GM21786 (cell line): Measurements from ENCODE around the gene GPR158.

ENCODE experiments used
- ATAC-seq: cut with Tn5 transposase; IDR thresholded peaks from one replicate; pipeline ENCODE4 v1.9.1; 2021; ENCODE audit not compliant: unreplicated experiment

The GPR158 gene

DNA sequence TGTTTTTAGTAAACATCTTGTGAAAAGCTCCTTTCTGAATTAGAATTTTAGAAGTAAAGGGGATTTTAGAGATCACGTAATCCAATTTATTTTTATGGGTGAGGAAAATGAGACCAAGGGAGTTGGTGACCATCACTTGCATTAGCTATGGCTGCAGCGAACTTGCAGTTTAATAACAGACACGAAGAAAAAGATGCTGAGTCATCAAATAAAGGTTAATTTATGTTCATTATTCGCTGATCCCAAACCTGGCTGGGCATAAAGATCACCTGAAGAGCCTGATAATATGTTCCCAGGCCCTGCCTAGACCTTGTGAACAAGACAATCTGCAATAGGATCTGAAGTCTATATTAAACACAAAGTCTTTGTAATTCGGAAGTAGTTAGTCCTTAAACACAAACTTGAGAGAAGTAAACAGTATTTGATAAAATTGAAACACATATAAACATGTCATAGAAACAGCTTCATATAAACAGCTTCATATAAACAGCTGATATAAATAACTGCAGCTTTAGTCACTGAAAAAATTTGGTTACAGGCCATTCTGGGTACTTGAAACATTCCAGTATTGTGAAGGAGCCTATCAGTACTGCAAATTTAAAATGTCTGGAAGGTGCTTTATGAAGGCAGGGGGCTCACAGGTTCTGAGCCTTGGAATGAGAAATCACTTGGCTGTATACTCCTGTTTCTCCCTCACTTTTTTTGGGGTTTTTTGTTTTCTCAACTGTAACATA, 16.5 kb downstream of the GPR158 start:
- ATAC-seq = no peak

DNA sequence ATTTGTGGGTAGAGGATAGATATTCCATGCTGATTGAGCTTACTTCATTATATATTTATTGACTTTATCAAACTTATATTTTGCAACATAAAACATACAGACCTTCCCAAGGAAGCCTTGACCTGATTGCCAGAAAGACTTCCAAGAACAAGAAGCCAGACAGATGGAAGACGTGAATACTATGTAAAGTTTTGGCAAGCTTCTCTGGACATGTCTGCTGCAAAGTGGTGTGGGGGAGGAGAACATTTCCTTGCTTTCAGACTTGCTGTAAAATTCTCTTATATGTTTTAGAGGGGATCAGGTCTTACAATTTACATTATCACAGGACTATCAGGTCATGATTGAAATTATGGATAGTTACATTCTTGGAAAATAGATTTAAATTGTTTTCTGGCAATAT, 23.4 kb downstream of the GPR158 start:
- no peak for ATAC-seq

DNA sequence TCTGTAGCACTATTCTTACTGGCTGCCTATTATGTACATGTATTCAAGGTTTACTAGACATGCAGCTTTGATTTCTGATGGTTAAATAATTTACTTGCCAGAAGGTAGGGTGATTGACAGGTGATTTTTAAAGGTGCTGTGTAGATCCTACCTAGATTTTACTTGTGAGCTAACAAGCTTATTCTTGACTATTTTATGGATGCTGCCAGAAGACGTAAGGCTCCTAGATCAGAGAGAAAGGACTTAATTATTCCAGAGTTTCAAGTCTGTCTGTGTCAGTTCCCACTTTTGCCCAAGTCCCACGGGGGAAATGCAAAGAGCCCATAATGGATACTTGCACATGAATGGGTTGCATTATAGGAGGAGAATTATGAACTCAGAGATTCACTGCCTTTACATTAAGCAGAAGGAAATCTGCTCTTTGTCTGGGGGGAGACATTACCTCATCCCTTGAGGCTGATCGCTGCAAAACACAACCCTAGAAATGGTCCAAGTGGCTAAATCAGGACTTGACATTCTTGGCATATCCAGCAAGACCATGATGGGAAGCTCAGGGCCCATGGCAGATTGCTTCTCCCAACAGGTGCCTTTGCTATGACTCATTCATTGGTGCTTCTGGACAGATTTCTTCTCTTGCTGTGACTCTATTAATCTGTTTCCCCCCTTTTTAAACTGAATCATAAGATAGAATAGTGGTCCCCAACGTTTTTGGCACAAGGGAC, 32.1 kb downstream of the GPR158 start:
- no peak for ATAC-seq

DNA sequence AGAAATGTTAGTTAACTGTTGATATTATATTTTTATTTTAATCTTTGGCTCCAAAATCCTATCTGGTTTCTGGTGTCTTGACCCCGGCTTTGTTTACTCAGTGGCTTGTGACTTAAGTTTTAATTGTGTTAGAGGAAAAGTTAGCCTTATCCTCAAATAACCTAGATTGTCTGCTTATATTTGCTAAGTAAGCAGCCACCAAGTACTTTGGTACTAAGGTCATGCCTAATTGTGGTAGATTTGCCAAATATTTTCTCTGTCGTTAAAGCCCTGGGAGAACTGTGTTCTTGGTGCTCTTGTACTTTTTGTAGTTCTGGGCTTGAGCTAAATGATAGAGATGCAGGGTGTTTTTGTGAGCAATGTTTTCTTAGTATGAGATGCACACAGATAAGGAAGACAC, 34.8 kb downstream of the GPR158 start:
- no peak for ATAC-seq

DNA sequence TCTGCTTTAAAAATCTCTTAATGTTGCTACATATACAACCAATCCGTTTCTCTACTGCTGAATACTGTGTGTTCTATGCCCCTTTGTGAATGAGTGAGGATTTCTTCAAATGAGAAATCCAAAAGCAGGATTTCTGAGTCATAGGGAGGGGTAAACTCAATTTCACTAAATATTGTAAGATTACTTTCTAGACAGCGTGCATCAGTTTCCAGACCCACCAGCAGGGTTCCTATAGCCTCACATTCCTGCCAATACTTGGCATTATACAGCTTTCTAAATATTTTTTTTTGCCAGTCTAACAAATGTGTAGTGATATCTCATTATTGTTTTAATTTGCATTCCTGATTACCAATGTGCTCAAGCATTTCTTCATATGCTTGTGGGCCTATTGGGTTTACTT, 35.5 kb downstream of the GPR158 start:
- no peak for ATAC-seq

DNA sequence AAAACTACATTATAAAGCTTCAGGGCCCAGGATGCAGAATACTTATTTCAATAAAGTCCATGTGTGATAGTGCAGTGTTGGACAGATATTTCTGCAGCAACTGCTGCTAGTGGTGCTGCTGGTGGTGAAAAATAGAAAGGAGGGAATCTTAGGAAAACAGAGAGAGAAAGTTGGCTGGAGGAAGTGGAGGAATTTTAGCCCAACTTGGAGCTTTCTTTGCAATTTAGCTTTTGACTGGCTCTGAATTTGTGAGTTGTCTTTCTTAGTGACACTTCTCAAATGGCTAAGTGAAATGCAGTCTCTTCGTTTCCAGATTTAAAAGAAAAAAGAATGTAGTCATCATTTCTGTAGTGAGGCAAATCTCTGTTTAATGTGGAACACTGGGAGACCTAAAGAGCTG, 45.4 kb downstream of the GPR158 start:
- no peak for ATAC-seq

DNA sequence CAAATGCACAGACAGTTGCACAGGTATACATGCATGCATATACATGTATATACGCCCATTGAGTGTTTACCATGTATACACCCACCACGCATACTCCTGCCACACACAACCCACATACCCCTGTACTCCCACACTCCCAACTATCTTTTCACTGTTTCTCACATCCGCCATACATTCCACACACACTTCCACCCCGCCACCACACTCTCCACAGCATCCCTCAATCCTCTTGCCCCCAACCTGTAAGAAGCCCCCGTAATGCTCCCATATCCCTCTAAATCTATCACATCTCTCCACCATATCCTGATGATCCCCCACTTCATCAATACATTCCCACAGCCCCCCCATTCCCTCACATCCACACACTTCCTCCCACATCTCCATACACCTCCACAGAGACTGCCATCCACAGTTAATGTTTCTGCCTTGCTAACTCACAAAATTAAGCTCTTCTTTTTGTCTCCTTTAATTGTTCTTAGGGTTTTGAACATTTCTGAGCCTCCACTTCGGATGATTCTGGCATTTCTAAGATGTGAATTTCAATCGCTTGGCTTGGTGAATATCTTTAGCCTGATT, 47.4 kb downstream of the GPR158 start:
- ATAC-seq = no peak

DNA sequence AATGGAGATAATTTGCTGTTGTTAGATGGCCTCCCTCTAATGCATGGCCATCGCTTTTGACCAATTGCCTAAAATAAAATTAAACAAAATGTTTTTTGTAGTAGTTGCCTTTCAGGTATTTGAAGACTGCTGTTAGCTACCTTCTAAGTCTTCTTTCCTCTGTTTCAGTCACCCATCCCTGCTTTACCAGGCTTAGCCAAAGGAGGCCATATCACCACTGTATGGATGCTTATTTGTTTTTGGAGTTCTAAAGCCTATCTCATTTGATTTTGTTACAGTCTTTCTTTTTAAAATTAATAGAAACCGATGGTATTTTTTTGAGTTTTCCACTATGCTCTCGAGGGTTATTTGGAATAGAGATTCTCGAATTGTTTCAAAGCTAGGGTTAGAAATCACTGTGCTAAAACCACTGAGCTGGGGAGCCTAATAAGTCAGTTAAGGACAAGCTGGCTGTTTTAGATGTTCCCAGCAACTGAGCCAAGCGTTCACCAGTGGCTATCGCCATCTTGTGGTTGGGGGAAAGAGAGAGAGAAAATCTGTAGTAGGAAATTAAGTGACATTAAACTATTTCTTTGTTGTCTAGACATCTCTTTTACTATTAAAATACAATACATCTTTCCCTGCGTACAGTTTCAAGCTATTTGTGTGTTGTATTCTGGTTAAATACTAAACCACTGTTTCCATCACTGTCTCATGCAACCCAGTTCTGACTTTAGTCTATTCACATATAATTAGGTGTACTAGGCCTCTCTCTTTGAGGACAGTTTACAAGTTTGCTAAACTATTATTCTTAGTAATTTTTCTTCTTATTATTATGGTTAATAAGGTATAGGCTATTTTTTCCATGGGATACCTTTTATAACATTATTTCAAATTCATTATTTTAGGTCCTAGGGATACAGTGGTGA, 52.2 kb downstream of the GPR158 start:
- no peak for ATAC-seq

DNA sequence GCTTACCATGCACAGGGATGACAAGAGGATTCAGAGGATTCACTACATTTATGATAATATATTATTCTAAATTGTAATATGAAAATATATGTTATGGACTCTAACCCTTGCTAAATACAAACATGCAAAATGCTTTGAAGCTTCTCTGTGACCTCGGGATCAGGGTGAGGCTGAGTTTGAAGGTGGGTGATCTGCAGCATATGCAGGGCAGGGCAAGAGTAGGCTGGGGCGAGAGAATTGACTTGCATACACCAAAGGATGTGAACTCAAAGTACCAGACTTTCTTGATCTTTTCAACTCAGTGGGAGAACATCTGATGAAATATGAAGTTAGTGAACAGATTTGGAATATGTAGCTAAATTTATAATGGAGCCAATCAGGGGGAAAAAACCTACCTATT, 57.0 kb downstream of the GPR158 start:
- ATAC-seq = no peak

DNA sequence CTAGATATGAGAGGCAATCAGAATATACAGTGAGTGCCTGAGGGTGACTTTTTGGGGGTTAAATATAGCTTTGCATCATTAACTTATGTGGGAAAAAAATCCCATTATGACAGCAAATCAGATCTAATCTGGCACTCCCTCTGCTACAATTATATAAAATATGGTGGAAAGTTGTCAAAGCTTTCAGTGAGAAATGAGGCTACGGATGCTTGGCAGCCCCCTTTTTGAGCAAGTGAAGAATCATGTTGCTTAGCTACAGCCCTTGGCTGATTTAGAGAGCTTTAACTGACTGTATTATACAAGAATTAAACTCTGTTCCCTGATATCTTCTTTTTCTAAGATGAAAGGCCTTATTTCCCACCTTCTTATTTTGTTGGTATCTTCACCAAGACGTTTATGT, 57.4 kb downstream of the GPR158 start:
- no peak for ATAC-seq

DNA sequence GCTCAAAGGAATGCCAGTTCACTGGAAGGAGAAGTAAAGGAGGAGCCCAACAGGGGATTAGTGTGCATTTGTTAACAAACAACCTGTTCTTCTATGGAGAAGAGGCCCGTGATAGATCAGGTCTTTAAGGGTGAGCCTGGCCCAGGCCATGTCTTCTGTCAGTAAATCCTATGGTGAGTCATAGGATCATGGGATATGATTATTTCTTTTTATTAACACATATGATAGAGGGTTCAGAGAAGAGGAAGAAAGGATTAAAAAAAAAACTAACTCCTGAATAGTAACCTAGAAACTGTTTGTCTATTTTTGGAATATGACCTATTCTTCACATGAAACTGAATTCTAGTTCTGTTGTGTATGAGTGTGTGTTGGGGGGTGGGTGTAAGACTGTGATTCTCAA, 70.4 kb downstream of the GPR158 start:
- no peak for ATAC-seq

DNA sequence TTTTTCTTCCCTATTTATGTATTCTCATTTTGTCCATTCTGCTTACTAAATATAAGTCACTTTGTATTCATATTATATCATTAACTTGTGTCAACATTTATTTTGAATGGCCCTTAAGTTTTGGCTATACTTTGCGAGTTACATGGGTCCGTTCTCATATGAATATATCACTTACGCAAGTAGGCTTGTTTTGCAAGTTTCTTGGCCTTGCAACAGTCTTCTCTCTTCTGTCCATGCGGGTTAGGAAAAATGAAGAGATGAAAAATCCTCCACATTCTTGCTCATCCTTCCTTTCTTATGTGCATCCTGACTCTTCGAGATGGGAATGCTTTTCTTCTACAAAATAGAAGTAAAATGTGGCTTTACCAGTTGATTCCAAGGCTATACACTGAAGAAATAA, 82.8 kb downstream of the GPR158 start:
- ATAC-seq = no peak

DNA sequence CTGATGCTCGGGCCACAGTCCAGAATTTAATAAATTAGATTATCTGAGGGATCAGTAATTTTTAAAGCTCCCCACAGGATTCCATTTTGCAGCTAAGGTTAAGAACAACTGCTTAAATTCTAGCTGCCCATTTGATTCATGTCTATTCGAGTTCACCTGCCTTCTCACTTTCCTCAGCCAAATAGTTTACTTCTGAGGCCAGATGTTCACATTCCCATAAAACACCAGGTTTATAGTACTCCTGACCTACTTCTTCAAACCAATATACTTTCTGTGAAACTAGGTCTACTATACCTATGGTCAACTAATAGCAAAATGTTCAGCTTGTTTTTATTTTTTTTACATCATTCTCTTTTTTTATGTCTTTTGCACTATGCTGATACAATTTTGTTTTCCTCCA, 86.3 kb downstream of the GPR158 start:
- ATAC-seq = no peak

DNA sequence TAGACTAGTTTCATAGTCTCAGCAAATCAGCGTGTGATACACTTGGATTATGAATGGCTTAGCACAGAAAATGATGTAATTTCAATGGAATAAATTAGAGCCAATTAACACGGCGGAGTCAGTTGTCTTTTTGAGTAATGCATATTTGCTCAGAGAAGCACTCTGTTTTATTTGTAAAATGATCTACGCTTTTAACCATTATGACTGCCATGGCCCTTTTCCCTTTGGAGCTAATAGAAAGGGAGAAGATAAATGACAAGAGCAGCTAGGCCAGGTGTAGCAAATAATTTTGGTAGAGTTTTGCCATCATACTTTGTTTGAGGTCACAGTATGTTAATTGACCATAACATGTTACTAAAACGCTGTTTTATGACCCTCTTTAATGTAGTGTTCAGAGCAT, 86.8 kb downstream of the GPR158 start:
- ATAC-seq = no peak

DNA sequence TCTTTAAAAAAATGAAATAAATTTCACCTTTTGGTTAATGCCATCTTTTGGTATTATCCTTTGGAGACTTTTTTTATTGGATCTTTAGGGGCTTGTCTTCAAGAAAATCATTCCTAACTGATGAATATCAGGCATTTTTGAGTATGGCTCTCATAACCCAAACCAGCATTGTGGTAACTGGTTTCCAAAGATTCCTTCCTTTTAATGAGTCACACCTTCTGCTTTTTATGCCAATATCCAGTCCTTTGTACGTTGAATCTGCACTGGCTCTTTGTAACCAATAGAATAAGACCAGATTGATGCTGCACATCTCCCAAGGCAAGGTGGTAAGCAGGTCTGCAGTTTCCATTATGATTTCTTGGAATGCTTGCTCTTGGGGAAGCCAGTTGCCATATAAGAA, 89.1 kb downstream of the GPR158 start:
- no peak for ATAC-seq

DNA sequence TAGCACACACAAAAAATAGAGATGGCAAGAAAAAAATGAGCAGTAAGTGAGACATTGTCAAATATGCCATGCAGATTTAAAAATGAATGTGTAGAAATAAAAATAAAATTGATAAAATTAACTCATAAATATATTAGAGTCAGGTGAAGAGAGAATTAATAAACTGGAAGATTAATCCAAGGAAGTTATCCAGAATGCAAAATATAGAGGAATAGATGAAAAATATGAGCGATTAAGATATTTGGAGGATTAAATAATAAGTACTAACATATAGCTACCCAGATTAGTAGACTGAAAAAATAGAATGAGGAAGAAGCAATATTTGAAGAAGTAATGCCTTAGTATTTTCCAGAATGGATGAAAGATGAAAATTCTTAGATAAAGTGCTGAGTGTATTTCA, 103.4 kb downstream of the GPR158 start:
- ATAC-seq = no peak

DNA sequence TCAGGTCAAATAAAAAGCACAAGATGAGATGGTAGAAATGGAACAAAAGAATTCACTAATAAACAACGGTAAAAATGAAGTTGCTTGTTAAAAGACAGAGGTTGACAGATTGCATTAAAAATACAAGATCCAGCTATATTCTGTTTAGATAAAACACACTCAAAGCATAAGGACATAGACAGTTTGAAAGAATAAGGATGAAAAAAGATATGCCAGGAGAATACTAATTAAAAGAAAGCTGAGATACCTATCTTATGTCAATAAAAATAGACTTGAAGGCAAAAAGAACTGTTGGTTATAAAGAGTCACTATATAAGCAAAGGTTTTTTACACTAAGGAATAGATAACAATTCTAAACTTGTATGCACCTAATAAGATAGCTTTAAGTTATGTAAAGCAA, 105.3 kb downstream of the GPR158 start:
- no peak for ATAC-seq

DNA sequence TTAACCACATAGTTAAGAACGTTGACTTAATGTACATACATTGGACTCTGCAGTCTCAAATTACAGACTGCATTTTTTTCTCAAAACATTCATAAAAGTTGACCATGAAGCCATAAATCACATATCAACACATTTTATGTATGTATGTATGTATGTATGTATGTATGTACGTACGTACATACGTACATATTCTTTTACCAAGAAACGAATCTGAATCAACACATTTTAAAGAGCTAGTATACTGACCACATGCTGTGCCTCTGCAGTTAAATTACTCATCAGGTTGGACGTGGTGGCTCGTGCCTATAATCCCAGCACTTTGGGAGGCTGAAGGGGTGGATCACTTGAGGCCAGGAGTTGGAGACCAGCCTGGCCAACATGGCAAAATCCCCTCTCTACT, 105.8 kb downstream of the GPR158 start:
- no peak for ATAC-seq

DNA sequence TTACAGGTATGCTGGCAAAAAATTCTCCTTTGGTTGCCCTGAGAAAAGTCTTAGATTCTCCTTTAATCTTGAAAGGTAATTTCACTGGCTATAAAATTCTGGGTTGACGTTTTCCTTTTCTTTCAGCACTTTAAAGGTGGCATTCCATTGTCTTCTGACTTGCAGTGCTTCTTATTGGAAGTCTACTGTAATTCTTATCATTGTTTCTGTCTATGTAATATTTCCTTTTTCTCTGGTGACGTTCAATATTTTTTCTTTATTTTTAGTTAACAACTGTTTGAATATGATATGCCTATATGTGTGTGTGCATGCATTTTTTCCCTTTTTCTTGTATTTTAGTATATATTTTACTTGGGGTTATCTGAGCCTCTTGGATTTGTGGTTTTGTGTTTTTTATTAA, 111.0 kb downstream of the GPR158 start:
- no peak for ATAC-seq

DNA sequence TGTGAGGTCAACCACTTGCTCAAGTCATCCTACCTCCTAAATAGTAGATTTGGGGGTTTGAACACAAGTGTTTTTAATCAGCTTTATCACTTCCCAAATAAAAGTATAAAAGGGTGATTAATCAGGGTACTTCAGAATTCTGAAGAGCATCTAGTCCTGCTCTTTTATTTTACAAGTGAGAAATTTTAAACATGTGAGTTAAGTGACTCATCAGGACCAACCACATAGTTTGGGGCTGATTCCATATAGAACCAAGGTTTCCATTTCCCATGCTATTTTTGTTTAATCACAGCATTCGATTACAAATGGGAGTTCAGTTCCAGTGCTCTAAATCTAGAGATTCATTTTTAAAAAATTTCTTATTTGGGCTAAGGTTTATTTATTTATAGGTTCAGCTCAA, 113.4 kb downstream of the GPR158 start:
- ATAC-seq = no peak
